Panc1 (cell line): ENCODE results near the gene RBMS1. TPM values are rescaled to one million over a fixed set of nuclear protein-coding genes. Genes with fewer than 3 reads are reported as not detected.

Experiments
- ATAC-seq: fragments of 200-7000 bp; cut with Tn5 transposase; 2 replicates; pipeline ENCODE4 v1.9.1; 2020; ENCODE audit warnings: mild to moderate bottlenecking, moderate library complexity
- BruUV-seq: library from RNA; stranded (reverse); fragments of 400-500 nt; replicated peaks from 2 replicates; lab custom pipeline; 2021; lab: Mats Ljungman, UMichigan
- CTCF ChIA-PET: fragments of 300-600 bp; sonication (Branson Sonifier 250); formaldehyde crosslinking; loops from one replicate; lab custom pipeline; 2022; ENCODE audit warnings: antibody characterized with exemption; lab: Charles Lee
- POLR2A ChIA-PET: fragments of 300-600 bp; sonication (Branson Sonifier 250); formaldehyde crosslinking; loops from one replicate; lab custom pipeline; 2022; ENCODE audit warnings: antibody characterized with exemption; lab: Charles Lee
- DNase-seq: peaks from one replicate; pipeline ENCODE4 v3.0.0-alpha.2; 2010; ENCODE audit warnings: low read depth, low spot score
- H3K27ac ChIP-seq: 2 replicates; pipeline ENCODE4 v1.5.1; 2011; ENCODE audit warnings: mild to moderate bottlenecking, low read length, inconsistent platforms
- H3K27me3 ChIP-seq: fragments of 200-500 bp; sonication (Bioruptor generic); 2 replicates; pipeline ENCODE4 v1.6.0; 2014; ENCODE audit warnings: low read length, inconsistent platforms; ENCODE audit not compliant: control insufficient read depth, insufficient read depth
- H3K36me3 ChIP-seq: fragments of 200-500 bp; sonication (Bioruptor generic); 2 replicates; pipeline ENCODE4 v1.5.1; 2014; ENCODE audit warnings: inconsistent platforms, mild to moderate bottlenecking, low read length, moderate library complexity; ENCODE audit not compliant: control insufficient read depth, insufficient read depth
- H3K4me1 ChIP-seq: 2 replicates; pipeline ENCODE4 v1.5.1; 2011; ENCODE audit warnings: inconsistent platforms, mild to moderate bottlenecking, low read length, moderate library complexity; ENCODE audit not compliant: control insufficient read depth, insufficient read depth
- H3K4me3 ChIP-seq, 2 experiments: 2 replicates each; pipeline ENCODE4 v1.5.1; 2011 to 2012; ENCODE audit warnings: low read depth in 2 of 2, low read length in 2 of 2, mild to moderate bottlenecking in 2 of 2, inconsistent platforms in 1 of 2, moderate library complexity in 1 of 2
- H3K9me3 ChIP-seq: fragments of 200-500 bp; sonication (Bioruptor generic); 2 replicates; pipeline ENCODE4 v1.5.1; 2014; ENCODE audit warnings: low read depth, mild to moderate bottlenecking, inconsistent platforms, low read length, moderate library complexity; ENCODE audit not compliant: control insufficient read depth, insufficient read depth
- POLR2AphosphoS5 ChIP-seq: IDR thresholded peaks from 2 replicates; pipeline ENCODE4 v1.6.1; 2012; ENCODE audit warnings: mild to moderate bottlenecking, low read depth, low read length, moderate library complexity
- SIN3A ChIP-seq: IDR thresholded peaks from 2 replicates; pipeline ENCODE4 v1.6.1; 2012; ENCODE audit warnings: low read depth, mild to moderate bottlenecking, low read length, moderate library complexity, borderline replicate concordance; ENCODE audit not compliant: insufficient read depth
- TCF7L2 ChIP-seq: IDR thresholded peaks from 2 replicates; pipeline ENCODE4 v1.6.1; 2011; ENCODE audit warnings: mild to moderate bottlenecking, low read depth, low read length, inconsistent platforms
- in situ Hi-C: cut with HindIII; loops from 2 replicates; pipeline ENCODE4 v1.10.0; 2016; ENCODE audit warnings: low sequenced_read_pairs, low pct_unique_long_range_greater_than_20kb
- intact Hi-C: fragments of 100-400 bp; cut with micrococcal nuclease; formaldehyde crosslinking; loops from one replicate; pipeline ENCODE4 v1.10.0; 2022; ENCODE audit not compliant: unreplicated experiment
- total RNA-seq: library from RNA; stranded (reverse); gene quantifications from one replicate; pipeline ENCODE4 v1.2.1, GENCODE V29; 2021; ENCODE audit not compliant: unreplicated experiment
- TF ChIP-seq, protein P1 (sequence below): fragments of 450-650 bp; IDR thresholded peaks from 2 replicates; pipeline ENCODE4 v1.5.1; 2017; ENCODE audit warnings: mild to moderate bottlenecking
- TF ChIP-seq, protein P2 (sequence below), 2 experiments: IDR thresholded peaks; 2 replicates each; pipeline ENCODE4 v1.6.1; 2011 to 2012; ENCODE audit warnings: low read depth in 2 of 2, control low read depth in 1 of 2, low read length in 1 of 2, mild to moderate bottlenecking in 1 of 2, moderate library complexity in 1 of 2; ENCODE audit not compliant: insufficient read depth in 1 of 2

RBMS1 gene
- total RNA-seq, 1 experiment from 2014 or later = 67.0 TPM

DNA sequence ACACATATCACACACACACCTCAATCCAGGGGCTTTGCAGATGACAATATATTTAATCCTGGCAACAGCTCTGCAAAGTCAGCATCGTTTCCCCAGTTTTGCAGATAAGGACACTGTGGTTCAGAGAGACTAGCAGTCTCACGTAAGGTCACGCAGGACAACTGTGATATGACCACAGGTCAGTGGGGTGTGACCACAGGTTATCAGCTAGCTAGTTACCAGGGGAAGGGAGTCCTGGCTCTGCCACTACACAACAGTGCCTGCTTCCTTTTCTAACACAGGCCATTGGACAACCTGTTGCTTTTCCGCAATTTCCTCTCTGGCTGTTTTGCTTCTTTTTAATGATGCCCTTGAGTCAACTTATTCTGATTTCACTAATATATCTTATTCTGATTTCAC is 33.3 kb downstream of the RBMS1 start:
- CTCF ChIA-PET = no interaction called here
- peaks cover 5% of the 10 kb centered on the region; the same call in 1 of the 2 replicates for H3K4me1 ChIP-seq
- no peak overlapping the region for H3K27ac ChIP-seq
- no peaks in the 10 kb centered on the region for H3K36me3 ChIP-seq
- no peak for DNase-seq
- intact Hi-C loops (no loop called here), in situ Hi-C loops (no loop called here)
- no peaks in the 10 kb centered on the region for H3K27me3 ChIP-seq
- no peak overlapping the region for H3K4me3 ChIP-seq
- no peaks in the 10 kb centered on the region for H3K9me3 ChIP-seq
- ATAC-seq = no peak
- BruUV-seq = no TSS peak
- POLR2A ChIA-PET = no interaction called here
- TF ChIP-seq, protein P1, sequence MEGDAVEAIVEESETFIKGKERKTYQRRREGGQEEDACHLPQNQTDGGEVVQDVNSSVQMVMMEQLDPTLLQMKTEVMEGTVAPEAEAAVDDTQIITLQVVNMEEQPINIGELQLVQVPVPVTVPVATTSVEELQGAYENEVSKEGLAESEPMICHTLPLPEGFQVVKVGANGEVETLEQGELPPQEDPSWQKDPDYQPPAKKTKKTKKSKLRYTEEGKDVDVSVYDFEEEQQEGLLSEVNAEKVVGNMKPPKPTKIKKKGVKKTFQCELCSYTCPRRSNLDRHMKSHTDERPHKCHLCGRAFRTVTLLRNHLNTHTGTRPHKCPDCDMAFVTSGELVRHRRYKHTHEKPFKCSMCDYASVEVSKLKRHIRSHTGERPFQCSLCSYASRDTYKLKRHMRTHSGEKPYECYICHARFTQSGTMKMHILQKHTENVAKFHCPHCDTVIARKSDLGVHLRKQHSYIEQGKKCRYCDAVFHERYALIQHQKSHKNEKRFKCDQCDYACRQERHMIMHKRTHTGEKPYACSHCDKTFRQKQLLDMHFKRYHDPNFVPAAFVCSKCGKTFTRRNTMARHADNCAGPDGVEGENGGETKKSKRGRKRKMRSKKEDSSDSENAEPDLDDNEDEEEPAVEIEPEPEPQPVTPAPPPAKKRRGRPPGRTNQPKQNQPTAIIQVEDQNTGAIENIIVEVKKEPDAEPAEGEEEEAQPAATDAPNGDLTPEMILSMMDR = no peak
- TF ChIP-seq POLR2AphosphoS5 (no peak), SIN3A (no peak), TCF7L2 (no peak)
- TF ChIP-seq, protein P2, sequence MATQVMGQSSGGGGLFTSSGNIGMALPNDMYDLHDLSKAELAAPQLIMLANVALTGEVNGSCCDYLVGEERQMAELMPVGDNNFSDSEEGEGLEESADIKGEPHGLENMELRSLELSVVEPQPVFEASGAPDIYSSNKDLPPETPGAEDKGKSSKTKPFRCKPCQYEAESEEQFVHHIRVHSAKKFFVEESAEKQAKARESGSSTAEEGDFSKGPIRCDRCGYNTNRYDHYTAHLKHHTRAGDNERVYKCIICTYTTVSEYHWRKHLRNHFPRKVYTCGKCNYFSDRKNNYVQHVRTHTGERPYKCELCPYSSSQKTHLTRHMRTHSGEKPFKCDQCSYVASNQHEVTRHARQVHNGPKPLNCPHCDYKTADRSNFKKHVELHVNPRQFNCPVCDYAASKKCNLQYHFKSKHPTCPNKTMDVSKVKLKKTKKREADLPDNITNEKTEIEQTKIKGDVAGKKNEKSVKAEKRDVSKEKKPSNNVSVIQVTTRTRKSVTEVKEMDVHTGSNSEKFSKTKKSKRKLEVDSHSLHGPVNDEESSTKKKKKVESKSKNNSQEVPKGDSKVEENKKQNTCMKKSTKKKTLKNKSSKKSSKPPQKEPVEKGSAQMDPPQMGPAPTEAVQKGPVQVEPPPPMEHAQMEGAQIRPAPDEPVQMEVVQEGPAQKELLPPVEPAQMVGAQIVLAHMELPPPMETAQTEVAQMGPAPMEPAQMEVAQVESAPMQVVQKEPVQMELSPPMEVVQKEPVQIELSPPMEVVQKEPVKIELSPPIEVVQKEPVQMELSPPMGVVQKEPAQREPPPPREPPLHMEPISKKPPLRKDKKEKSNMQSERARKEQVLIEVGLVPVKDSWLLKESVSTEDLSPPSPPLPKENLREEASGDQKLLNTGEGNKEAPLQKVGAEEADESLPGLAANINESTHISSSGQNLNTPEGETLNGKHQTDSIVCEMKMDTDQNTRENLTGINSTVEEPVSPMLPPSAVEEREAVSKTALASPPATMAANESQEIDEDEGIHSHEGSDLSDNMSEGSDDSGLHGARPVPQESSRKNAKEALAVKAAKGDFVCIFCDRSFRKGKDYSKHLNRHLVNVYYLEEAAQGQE (IDR thresholded peaks at IDR 0.05; ENCODE audit: insufficient read depth in 1 of 2, low read depth in 2 of 2, low read length in 1 of 2) = no peak

DNA sequence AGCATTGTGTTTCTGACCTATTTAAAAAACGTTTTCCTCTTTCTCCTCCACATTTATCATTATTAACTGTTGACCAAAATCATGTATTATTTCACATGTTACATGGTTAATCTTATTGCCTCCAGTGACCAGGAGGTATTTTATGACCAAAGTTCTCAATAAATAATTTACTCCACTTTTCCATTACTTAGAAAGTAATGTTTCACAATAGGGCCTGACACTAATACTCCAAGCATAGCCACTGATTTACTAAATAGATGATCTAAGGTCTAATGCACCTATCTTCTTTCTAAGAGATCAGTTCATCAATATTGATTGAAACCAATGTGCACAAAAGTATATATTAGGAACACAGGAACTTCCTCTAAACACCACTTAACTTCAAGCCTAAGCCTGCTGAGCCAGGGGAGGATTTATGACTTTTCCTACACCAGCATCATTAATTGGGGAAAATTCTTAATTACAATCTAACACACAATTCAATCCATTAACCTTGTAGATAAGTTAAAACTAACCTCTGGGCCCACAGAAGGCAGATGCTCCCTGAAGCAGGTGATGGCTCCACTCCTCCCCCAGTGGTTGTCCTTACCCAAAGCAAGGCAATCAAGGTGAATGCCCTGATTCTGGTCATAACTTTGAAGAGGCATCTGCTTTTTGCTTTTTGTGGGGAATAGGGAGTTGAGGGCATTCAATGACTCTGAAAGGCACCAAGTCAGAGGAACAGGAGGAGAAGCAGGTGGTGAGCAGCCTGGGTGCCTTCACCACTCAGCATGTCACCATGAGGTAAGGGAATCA is 33.9 kb downstream of the RBMS1 start:
- H3K4me1 ChIP-seq = peaks cover 5% of the 10 kb centered on the region; the same call in 1 of the 2 replicates
- no TSS peak for BruUV-seq
- no peak for ATAC-seq
- ChIA-PET CTCF (no interaction called here), POLR2A (no interaction called here)
- H3K27me3 ChIP-seq = no peaks in the 10 kb centered on the region
- intact Hi-C loops (no loop called here), in situ Hi-C loops (no loop called here)
- no peaks in the 10 kb centered on the region for H3K36me3 ChIP-seq
- H3K27ac ChIP-seq = no peak overlapping the region
- no peaks in the 10 kb centered on the region for H3K9me3 ChIP-seq
- DNase-seq = no peak
- TF ChIP-seq, protein P2 (IDR thresholded peaks at IDR 0.05; ENCODE audit: insufficient read depth in 1 of 2, low read depth in 2 of 2, low read length in 1 of 2) = no peak
- TF ChIP-seq SIN3A (no peak), TCF7L2 (no peak), POLR2AphosphoS5 (no peak)
- TF ChIP-seq, protein P1 = no peak
- H3K4me3 ChIP-seq = no peak overlapping the region
